A549 treated with dexamethasone at 1 μM for 4 hours (cell line): ENCODE data around the gene HPN. TPM values are rescaled to one million over a fixed set of nuclear protein-coding genes. Genes with fewer than 3 reads are reported as not detected.

ENCODE experiments used
- total RNA-seq: library from RNA; stranded (reverse); fragments of 200-300 nt; extraction: Qiagen RNA extraction; gene quantifications from 5 replicates; pipeline ENCODE4 v1.2.3, GENCODE V29; 2022

HPN gene
- 0.03 to 0.21 TPM (median 0.09 TPM) in 5 replicates for total RNA-seq

GRCh38 chr19:35041548-35042055 is at the start of gene HPN:
Gene HPN (plus strand): TSS chr19:35041721. CDS start chr19:35042507, 786 bp downstream.

GRCh38 chr19:34999498-35000337 is 41.8 kb upstream of the HPN start, which contains the start of gene GRAMD1A:
Gene GRAMD1A (plus strand): TSS chr19:35000323. CDS start chr19:35000479, 156 bp downstream.

GRCh38 chr19:35030257-35031071 is 11.1 kb upstream of the HPN start, which contains the start of gene SCN1B:
Gene SCN1B (plus strand): TSS chr19:35030470. CDS start chr19:35030821, 351 bp downstream.

GRCh38 chr19:35115177-35115951 is 73.8 kb downstream of the HPN start, which contains the start of gene FXYD3:
Gene FXYD3 (plus strand): TSS chr19:35115823. CDS start chr19:35119377, 3,554 bp downstream.

Other genes starting within 250 kb of the HPN start
- 5.1 to 6.4 TPM (median 5.5 TPM) in 5 replicates for gene ZNF30, start 114.8 kb upstream of the HPN start, total RNA-seq
- gene ZNF792, start 77.5 kb upstream of the HPN start, total RNA-seq: 1.3 to 1.9 TPM (median 1.7 TPM) in 5 replicates
- gene GRAMD1A, start 41.4 kb upstream of the HPN start, total RNA-seq: 106 to 154 TPM (median 148 TPM) in 5 replicates
- 13.7 to 19.8 TPM (median 19.1 TPM) in 5 replicates for gene SCN1B, start 11.3 kb upstream of the HPN start, total RNA-seq
- gene FXYD3, start 74.1 kb downstream of the HPN start, total RNA-seq: 0.33 to 0.67 TPM (median 0.42 TPM) in 5 replicates
- gene LGI4, start 93.3 kb downstream of the HPN start, total RNA-seq: 0.15 to 0.45 TPM (median 0.22 TPM) in 5 replicates
- gene FXYD1, start 97.1 kb downstream of the HPN start, total RNA-seq: 0.22 to 0.33 TPM in 2 of 5 replicates, not detected in the others
- 0.14 to 0.19 TPM (median 0.17 TPM) in 3 of 5 replicates, not detected in the others for gene FXYD7, start 101.5 kb downstream of the HPN start, total RNA-seq
- 171 to 243 TPM (median 234 TPM) in 5 replicates for gene FXYD5, start 113.0 kb downstream of the HPN start, total RNA-seq
- not detected in 5 replicates for gene FAM187B, start 187.0 kb downstream of the HPN start, total RNA-seq
- 7.4 to 11.3 TPM (median 8.8 TPM) in 5 replicates for gene LSR, start 207.3 kb downstream of the HPN start, total RNA-seq
- gene USF2, start 227.2 kb downstream of the HPN start, total RNA-seq: 120 to 172 TPM (median 158 TPM) in 5 replicates
- 0.03 to 0.13 TPM (median 0.08 TPM) in 3 of 5 replicates, not detected in the others for gene HAMP, start 240.8 kb downstream of the HPN start, total RNA-seq